HL-60 (cell line): Measurements from ENCODE around the gene SEPTIN2.

Experiments
- DNase-seq, 2 experiments: peaks; one replicate each; pipeline ENCODE4 v3.0.0-alpha.2; 2010 to 2020; ENCODE audit warnings: low read depth in 1 of 2, low spot score in 1 of 2
- H3K27ac ChIP-seq: fragments of 250-450 bp; sonication (Bioruptor Pico); replicated peaks from 2 replicates; pipeline ENCODE4 v1.5.1; 2020; ENCODE audit warnings: mild to moderate bottlenecking, moderate library complexity
- H3K27me3 ChIP-seq: fragments of 250-450 bp; sonication (Bioruptor Pico); 2 replicates; pipeline ENCODE4 v1.5.1; 2021; ENCODE audit warnings: mild to moderate bottlenecking, moderate library complexity; ENCODE audit not compliant: insufficient read depth, poor library complexity, severe bottlenecking
- H3K4me3 ChIP-seq: replicated peaks from 2 replicates; pipeline ENCODE4 v1.5.1; 2011; ENCODE audit warnings: mild to moderate bottlenecking, control low read depth, low read length; ENCODE audit not compliant: insufficient read depth
- GABPA ChIP-seq: IDR thresholded peaks from 2 replicates; pipeline ENCODE4 v1.6.1; 2012; ENCODE audit warnings: low read depth
- POLR2AphosphoS5 ChIP-seq: IDR thresholded peaks from 2 replicates; pipeline ENCODE4 v1.6.1; 2012; ENCODE audit warnings: low read depth
- REST ChIP-seq: IDR thresholded peaks from 2 replicates; pipeline ENCODE4 v1.6.1; 2012; ENCODE audit warnings: low read depth; ENCODE audit not compliant: insufficient replicate concordance
- SPI1 ChIP-seq: IDR thresholded peaks from 2 replicates; pipeline ENCODE4 v1.6.1; 2012; ENCODE audit warnings: low read depth, mild to moderate bottlenecking, borderline replicate concordance
- TF ChIP-seq, protein P1 (sequence below): IDR thresholded peaks from one replicate; pipeline ENCODE4 v1.5.1; 2011; ENCODE audit warnings: low read length, control low read depth, inconsistent platforms; ENCODE audit not compliant: insufficient read depth

Gene SEPTIN2

GRCh38 chr2:241310917-241311566 lies 4.7 kb upstream of the SEPTIN2 start:
- no peak for DNase-seq
- Histone ChIP-seq H3K27ac (no peak overlapping the region), H3K4me3 (no peak overlapping the region), H3K27me3 (no peaks in the 10 kb centered on the region)
- TF ChIP-seq, protein P1, sequence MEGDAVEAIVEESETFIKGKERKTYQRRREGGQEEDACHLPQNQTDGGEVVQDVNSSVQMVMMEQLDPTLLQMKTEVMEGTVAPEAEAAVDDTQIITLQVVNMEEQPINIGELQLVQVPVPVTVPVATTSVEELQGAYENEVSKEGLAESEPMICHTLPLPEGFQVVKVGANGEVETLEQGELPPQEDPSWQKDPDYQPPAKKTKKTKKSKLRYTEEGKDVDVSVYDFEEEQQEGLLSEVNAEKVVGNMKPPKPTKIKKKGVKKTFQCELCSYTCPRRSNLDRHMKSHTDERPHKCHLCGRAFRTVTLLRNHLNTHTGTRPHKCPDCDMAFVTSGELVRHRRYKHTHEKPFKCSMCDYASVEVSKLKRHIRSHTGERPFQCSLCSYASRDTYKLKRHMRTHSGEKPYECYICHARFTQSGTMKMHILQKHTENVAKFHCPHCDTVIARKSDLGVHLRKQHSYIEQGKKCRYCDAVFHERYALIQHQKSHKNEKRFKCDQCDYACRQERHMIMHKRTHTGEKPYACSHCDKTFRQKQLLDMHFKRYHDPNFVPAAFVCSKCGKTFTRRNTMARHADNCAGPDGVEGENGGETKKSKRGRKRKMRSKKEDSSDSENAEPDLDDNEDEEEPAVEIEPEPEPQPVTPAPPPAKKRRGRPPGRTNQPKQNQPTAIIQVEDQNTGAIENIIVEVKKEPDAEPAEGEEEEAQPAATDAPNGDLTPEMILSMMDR = no peak
- no peak for TF ChIP-seq SPI1
- no peak for TF ChIP-seq REST
- no peak for TF ChIP-seq POLR2AphosphoS5
- no peak for TF ChIP-seq GABPA

GRCh38 chr2:241312082-241312481 lies 3.6 kb upstream of the SEPTIN2 start:
- Histone ChIP-seq H3K27ac (no peak overlapping the region), H3K27me3 (no peaks in the 10 kb centered on the region), H3K4me3 (no peak overlapping the region)
- TF ChIP-seq, protein P1 = no peak
- TF ChIP-seq POLR2AphosphoS5 (no peak), REST (no peak), SPI1 (no peak), GABPA (no peak)
- no peak for DNase-seq

DNA sequence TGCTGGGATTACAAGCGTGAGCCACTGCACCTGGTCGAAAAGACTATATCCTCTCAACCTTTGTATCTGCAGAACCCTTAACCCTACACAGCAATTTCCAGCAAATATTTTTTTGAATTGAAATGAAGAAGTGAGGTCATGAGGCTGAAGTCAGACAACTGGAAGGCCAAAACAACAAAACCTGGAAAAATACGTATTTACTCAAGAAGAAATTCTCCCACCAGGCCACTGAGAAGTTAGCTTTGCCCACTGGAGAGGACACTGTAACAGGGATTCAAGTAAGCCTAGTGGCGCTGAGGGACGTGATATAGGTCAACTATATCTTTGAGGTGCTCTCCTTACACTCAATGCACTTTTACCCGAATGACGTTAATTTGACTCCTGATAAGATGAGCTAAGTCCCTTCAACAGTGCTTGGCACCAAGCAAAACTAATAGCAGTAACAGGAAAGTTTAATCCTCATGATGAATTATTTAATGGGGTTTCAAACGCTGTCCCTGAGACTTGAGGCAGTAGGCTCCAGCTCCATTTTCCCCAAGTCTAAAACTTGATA lies 2.1 kb upstream of the SEPTIN2 start:
- DNase-seq = no peak
- no peak for TF ChIP-seq REST
- TF ChIP-seq, protein P1 = no peak
- no peak for TF ChIP-seq POLR2AphosphoS5
- no peak for TF ChIP-seq SPI1
- no peak for TF ChIP-seq GABPA
- peak overlapping the region; percentile 100; the same call in 1 of the 2 replicates for H3K27ac ChIP-seq
- no peaks in the 10 kb centered on the region for H3K27me3 ChIP-seq
- H3K4me3 ChIP-seq = no peak overlapping the region
